GM10248 (cell line): ENCODE results near the gene MPP1.

Experiments used
- CTCF ChIA-PET: fragments of 300-600 bp; sonication (Branson Sonifier 250); formaldehyde crosslinking; extraction: SDS; loops from one replicate; lab custom pipeline; 2021; ENCODE audit warnings: antibody characterized with exemption; lab: Yijun Ruan, JAX
- POLR2A ChIA-PET: fragments of 350-650 bp; sonication (Branson Sonifier 250); formaldehyde crosslinking; extraction: SDS; loops from one replicate; lab custom pipeline; 2020; ENCODE audit warnings: antibody characterized with exemption; lab: Yijun Ruan, JAX
- DNase-seq: peaks from one replicate; pipeline ENCODE4 v3.0.0; 2012; ENCODE audit errors: extremely low spot score
- CTCF ChIP-seq: IDR thresholded peaks from 2 replicates; pipeline ENCODE4 v1.5.1; 2012; ENCODE audit warnings: mild to moderate bottlenecking, low read depth; ENCODE audit errors: extremely low read depth, missing control alignments, control extremely low read depth

The MPP1 gene

GRCh38 chrX:154729439-154729838 is 75.8 kb downstream of the MPP1 start:
- CTCF ChIA-PET, result interaction anchor here (2.6 kb wide), 1 partner anchor 20 kb away, joined by 11 read pairs; the partner anchor contains the start of gene GAB3
- TF ChIP-seq CTCF, result no peak
- POLR2A ChIA-PET, result no interaction called here
- DNase-seq, result no peak
